ENCODE data around the gene GAL3ST1.
A peak's percentile ranks its signal among the peaks of the same experiment; 100 is the strongest.

DNA sequence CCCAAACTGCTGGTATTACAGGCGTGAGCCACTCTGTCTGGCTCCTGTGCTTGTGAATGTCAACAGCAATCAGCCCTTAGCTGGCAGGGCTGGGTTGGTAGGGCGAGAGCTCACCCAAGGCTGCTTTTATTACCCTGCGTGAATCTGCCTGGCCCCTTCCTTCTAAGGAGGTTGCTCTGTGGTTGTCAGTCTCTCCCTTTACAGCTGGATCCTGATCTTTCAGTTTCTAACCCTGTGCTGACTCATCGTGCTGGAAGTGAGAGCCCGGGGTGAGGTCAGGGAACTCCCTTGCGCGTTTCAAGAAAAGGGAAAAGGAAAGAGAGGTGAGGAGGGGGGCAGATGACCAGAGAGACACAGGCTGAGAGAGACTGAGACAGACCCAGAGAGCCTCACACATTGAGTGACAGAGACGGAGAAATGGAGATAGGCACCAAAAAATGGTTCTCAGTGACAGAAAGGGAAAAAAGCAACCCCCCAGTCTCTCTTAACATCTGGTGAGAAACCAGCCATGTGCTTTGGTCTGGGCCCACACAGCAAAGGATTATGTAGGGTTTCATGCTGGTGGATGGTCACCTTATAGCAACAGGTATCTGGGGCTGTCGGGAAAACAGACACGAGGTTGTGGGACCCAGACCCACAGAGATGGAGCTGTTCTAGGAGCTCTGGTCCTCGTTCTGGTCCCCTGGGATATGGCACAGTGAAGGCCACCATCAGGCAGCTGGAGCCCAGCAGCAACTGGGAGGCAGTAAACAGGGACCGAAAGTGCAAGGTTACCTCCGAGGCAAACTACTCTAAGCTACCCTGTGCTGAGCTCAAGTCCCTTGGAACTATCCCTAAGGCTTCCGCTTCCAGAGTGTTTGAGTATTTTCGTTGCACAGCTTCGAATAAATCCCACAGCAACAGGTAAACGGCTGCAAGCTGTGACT lies 35.1 kb upstream of the GAL3ST1 start:
- TF ChIP-seq, protein P1, sequence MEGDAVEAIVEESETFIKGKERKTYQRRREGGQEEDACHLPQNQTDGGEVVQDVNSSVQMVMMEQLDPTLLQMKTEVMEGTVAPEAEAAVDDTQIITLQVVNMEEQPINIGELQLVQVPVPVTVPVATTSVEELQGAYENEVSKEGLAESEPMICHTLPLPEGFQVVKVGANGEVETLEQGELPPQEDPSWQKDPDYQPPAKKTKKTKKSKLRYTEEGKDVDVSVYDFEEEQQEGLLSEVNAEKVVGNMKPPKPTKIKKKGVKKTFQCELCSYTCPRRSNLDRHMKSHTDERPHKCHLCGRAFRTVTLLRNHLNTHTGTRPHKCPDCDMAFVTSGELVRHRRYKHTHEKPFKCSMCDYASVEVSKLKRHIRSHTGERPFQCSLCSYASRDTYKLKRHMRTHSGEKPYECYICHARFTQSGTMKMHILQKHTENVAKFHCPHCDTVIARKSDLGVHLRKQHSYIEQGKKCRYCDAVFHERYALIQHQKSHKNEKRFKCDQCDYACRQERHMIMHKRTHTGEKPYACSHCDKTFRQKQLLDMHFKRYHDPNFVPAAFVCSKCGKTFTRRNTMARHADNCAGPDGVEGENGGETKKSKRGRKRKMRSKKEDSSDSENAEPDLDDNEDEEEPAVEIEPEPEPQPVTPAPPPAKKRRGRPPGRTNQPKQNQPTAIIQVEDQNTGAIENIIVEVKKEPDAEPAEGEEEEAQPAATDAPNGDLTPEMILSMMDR (IDR thresholded peaks at IDR 0.05) = no peak
- TF ChIP-seq POLR2AphosphoS5 (IDR thresholded peaks at IDR 0.05) (peak in 2 of 3 donors; percentile 61 to 63), EP300 (IDR thresholded peaks at IDR 0.05) (no peak)
